Measurements from ENCODE around the gene STAC3. TPM values are rescaled to one million over a fixed set of nuclear protein-coding genes. Genes with fewer than 3 reads are reported as not detected.

STAC3 gene
- polyA plus RNA-seq, 2 of the 4 experiments (the other 2 are of a cell fraction), result 0.40 to 0.43 TPM

DNA sequence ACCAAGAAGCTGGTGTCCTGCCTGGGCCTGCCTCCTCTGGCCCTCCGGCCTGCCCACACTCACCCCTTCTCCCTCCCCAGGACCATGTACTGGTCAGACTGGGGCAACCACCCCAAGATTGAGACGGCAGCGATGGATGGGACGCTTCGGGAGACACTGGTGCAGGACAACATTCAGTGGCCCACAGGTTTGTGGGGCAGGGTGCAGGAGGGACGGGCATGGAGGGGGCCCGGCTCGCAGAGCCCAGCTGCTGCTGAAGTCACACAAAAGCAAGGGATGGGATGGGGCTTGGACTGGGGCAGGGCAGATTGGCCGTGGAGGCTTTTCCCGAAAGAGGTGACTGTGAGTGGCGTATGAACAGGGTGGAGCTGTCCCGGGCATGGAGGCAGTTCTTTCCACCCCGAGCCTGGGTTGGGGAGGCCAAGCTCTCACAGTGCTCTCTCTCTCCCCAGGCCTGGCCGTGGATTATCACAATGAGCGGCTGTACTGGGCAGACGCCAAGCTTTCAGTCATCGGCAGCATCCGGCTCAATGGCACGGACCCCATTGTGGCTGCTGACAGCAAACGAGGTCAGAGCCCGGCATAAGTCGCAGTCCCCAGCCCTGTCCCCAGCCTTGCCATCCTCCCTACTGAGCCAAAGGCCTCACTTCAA, 42.2 kb downstream of the STAC3 start:
- 88% methylated on average over 22 of the region's 22 CpGs for WGBS (ENCODE audit: missing lambda C conversion rate)
- ChIA-PET POLR2A (no interaction called here), CTCF (interaction anchor here (0.8 to 4.6 kb wide), 4 partner anchors 31 to 97 kb away, joined by 3 to 27 read pairs (median 7); no protein-coding TSS in a partner anchor)

DNA sequence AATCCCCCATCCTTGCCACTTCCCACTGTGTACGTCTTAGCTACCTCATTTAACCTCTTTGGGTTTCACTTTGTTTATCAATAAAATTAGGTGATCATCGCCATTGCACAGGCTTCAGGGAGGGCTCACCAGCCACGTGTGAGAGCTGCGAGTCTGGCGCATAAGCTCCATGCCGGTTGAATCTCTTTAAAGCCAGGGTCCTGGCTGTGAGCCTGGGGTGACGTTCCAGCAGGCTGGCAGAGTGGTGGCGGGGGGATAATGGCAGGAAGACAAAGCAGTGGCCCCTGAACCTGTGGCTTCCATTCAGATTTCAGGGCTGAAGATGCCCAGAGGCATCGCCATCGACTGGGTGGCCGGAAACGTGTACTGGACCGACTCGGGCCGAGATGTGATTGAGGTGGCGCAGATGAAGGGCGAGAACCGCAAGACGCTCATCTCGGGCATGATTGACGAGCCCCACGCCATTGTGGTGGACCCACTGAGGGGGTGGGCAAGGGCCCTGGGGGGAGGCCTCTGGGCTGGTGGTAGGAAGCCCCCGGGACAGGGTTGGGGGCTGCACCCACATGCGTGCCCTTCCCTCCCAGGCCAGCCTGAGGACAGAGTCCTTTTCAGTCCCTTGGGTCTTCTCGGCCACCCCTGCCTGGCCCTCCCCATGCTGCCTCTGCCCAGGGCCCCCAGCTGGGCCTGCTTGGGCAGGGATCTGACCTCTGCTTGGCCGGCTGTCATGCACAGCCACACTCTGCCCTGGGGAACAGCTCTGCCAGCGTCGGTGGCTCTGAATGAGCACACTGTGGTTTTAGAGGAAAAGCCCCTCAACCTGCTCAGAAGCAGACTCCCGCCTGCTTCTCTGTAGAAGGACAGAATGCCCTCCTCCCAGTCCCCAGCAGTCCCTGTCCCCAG, 43.0 kb downstream of the STAC3 start:
- DNase-seq (ENCODE audit: low read depth in 1 of 2, low spot score in 1 of 2) (no peak), ATAC-seq (no peak), FAIRE-seq (no peak)
- Histone ChIP-seq H3K9me3 (no peaks in the 10 kb centered on the region), H3K4me3 (no peak overlapping the region), H3K27ac (no peak overlapping the region), H3K4me2 (no peak overlapping the region), H3K4me1 (0 out of 3 replicates have a peak, but pooled peaks cover 2% of the 10 kb centered on the region)
- 89% methylated on average over 29 of the region's 29 CpGs for WGBS (ENCODE audit: missing lambda C conversion rate)
- POLR2A ChIA-PET, result no interaction called here
- TF ChIP-seq CBX2 (IDR thresholded peaks at IDR 0.05; ENCODE audit: borderline replicate concordance, low read depth) (no peak), FOSB (CRISPR knock-in tag; IDR thresholded peaks at IDR 0.05) (no peak)
- TF ChIP-seq, protein P1, sequence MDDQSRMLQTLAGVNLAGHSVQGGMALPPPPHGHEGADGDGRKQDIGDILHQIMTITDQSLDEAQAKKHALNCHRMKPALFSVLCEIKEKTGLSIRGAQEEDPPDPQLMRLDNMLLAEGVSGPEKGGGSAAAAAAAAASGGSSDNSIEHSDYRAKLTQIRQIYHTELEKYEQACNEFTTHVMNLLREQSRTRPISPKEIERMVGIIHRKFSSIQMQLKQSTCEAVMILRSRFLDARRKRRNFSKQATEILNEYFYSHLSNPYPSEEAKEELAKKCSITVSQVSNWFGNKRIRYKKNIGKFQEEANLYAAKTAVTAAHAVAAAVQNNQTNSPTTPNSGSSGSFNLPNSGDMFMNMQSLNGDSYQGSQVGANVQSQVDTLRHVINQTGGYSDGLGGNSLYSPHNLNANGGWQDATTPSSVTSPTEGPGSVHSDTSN (IDR thresholded peaks at IDR 0.05), result no peak
- CTCF ChIA-PET, result interaction anchor here (0.9 to 4.6 kb wide), 7 partner anchors 10 to 96 kb away, joined by 3 to 27 read pairs (median 5); no protein-coding TSS in a partner anchor

More for the DNA sequence above, 42.2 kb downstream of the STAC3 start:
- H3K9me3 ChIP-seq, result no peaks in the 10 kb centered on the region
- TF ChIP-seq RCOR1 (IDR thresholded peaks at IDR 0.05; ENCODE audit: low read depth, low read length) (no peak), POLR2A (IDR thresholded peaks at IDR 0.05; ENCODE audit: low read length) (no peak), TFCP2L1 (CRISPR knock-in tag; IDR thresholded peaks at IDR 0.05) (no peak), EP300 (IDR thresholded peaks at IDR 0.05) (no peak), NFE2L2 (conservative IDR thresholded peaks at IDR 0.05; ENCODE audit: low read length) (no peak), TP53 (CRISPR knock-in tag; IDR thresholded peaks at IDR 0.05) (no peak), CBX2 (IDR thresholded peaks at IDR 0.05; ENCODE audit: borderline replicate concordance, low read depth) (no peak), JUN (IDR thresholded peaks at IDR 0.05) (no peak), SREBF2 (IDR thresholded peaks at IDR 0.05) (no peak), SMC3 (IDR thresholded peaks at IDR 0.05) (no peak), GATA3 (IDR thresholded peaks at IDR 0.05; ENCODE audit: borderline replicate concordance) (no peak), MYC (IDR thresholded peaks at IDR 0.05; ENCODE audit: borderline replicate concordance, low read length) (no peak), FOSB (CRISPR knock-in tag; IDR thresholded peaks at IDR 0.05) (no peak), KDM5A (IDR thresholded peaks at IDR 0.05) (no peak), RAD21 (conservative IDR thresholded peaks at IDR 0.05 in 1 of 2, IDR thresholded peaks at IDR 0.05 in 1 of 2) (no peak)
- TF ChIP-seq, protein P2, sequence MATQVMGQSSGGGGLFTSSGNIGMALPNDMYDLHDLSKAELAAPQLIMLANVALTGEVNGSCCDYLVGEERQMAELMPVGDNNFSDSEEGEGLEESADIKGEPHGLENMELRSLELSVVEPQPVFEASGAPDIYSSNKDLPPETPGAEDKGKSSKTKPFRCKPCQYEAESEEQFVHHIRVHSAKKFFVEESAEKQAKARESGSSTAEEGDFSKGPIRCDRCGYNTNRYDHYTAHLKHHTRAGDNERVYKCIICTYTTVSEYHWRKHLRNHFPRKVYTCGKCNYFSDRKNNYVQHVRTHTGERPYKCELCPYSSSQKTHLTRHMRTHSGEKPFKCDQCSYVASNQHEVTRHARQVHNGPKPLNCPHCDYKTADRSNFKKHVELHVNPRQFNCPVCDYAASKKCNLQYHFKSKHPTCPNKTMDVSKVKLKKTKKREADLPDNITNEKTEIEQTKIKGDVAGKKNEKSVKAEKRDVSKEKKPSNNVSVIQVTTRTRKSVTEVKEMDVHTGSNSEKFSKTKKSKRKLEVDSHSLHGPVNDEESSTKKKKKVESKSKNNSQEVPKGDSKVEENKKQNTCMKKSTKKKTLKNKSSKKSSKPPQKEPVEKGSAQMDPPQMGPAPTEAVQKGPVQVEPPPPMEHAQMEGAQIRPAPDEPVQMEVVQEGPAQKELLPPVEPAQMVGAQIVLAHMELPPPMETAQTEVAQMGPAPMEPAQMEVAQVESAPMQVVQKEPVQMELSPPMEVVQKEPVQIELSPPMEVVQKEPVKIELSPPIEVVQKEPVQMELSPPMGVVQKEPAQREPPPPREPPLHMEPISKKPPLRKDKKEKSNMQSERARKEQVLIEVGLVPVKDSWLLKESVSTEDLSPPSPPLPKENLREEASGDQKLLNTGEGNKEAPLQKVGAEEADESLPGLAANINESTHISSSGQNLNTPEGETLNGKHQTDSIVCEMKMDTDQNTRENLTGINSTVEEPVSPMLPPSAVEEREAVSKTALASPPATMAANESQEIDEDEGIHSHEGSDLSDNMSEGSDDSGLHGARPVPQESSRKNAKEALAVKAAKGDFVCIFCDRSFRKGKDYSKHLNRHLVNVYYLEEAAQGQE (IDR thresholded peaks at IDR 0.05), result no peak
- TF ChIP-seq, protein P3, sequence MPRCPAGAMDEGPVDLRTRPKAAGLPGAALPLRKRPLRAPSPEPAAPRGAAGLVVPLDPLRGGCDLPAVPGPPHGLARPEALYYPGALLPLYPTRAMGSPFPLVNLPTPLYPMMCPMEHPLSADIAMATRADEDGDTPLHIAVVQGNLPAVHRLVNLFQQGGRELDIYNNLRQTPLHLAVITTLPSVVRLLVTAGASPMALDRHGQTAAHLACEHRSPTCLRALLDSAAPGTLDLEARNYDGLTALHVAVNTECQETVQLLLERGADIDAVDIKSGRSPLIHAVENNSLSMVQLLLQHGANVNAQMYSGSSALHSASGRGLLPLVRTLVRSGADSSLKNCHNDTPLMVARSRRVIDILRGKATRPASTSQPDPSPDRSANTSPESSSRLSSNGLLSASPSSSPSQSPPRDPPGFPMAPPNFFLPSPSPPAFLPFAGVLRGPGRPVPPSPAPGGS (IDR thresholded peaks at IDR 0.05), result no peak
- H3K4me1 ChIP-seq, result peaks cover 8% of the 10 kb centered on the region
- H3K4me3 ChIP-seq, result no peak overlapping the region
- no peak for DNase-seq (ENCODE audit: low read depth in 1 of 2, low spot score in 1 of 2)
- H3K27ac ChIP-seq, result no peak overlapping the region
- H3K4me2 ChIP-seq, result no peak overlapping the region
- ATAC-seq, result no peak
- FAIRE-seq, result no peak
